Body of pancreas (tissue), 4 donors: Measurements from ENCODE around the gene STPG4.

Experiments
- CTCF ChIP-seq, 7 experiments: fragments of 450-650 bp in 4 of 7; fragments of 200-600 bp in 3 of 7; sonication (generic) in 3 of 7; IDR thresholded peaks; one replicate each; pipeline ENCODE4 v1.5.1; 2016 to 2019; ENCODE audit warnings: antibody characterized with exemption in 7 of 7
- POLR2A ChIP-seq, 3 donors: fragments of 450-650 bp; IDR thresholded peaks; one replicate each; pipeline ENCODE4 v1.6.1; 2016; ENCODE audit warnings: antibody characterized with exemption in 3 of 3, mild to moderate bottlenecking in 2 of 3

GRCh38 chr2:47072728-47073191 lies 82.3 kb downstream of the STPG4 start:
- TF ChIP-seq CTCF (IDR thresholded peaks at IDR 0.05) (no peak), POLR2A (IDR thresholded peaks at IDR 0.05) (peak in 1 of 3 donors; percentile 27)
